Measurements from ENCODE around the gene MGAT5B.
A peak's percentile ranks its signal among the peaks of the same experiment; 100 is the strongest.

MGAT5B gene

DNA sequence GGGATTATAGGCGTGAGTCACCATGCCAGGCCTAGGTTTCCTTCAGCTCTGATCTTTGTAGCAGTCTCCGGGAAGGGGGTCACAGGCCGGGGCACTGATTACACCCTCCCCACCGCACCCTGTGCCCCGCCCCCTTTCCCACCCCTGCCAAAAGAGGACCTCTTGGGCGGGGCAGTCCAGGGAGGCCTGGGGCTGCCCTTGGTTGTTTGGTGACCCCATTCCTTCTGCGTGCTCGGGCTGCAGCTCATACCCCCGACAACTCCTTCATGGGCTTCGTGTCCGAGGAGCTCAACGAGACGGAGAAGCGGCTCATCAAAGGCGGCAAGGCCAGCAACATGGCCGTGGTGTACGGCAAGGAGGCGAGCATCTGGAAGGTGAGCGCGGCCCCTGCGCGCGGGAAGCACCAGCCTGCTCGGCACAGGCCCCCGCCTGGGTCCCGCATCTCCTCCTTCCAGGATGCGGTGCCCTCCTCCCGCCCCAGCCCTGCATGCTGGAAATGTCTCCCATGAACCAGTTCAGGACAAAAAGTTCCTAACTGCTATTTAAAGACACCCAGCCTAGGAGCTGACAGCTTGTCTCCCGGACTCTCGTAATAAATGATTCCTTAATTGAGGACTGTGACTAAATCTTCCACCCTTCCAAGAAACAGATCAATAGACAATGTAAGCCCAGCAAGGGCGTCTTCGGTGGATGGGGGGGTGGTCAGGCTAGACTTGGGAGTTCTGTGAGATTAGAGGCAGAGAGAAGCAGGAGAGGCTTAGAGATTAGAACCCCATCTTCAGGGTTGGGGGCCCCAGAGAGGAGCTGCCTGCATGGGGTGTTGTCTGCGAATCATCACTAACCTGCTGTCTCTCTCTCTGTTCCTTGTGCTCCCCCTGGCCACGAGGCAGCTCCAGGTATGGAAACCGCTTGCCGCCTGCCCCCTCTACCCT, 64.5 kb downstream of the MGAT5B start:
- DNase-seq: no peak

DNA sequence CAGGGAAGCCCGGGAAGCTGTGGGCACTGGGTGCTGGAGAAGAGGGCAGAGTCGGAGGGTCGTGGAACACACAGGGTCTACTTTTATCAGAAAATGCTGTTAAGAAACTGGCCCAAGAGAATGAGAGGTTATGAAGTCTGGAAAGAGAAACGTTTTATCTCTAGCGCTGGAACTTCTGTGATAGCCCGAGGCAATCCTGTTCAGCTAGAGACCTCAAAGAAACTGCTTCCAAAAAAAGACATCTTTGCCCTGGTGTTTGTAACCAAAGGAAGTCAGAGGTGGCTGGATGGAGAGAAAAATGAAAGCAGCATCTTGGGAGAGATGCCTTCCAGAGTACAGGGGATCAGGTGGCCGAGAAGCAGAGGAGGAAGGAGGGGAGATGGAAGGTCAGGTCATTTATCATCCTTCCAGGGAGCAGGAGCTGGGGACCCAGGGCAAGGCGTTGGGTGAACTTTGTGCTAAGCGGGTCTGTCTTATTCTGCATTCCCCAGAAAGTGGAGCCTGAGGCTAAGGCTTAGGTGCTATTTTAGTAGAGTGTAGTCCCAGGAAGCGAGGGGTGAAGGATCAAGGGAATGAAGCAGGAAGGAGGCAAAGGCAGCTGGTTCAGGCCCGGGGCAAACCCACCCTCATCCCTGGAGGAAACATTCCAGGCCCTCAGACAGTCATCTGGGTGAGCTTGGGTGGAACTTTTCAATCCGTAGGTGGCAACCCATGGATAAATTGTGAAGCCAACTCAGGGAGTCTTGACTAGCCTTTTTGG, 66.5 kb downstream of the MGAT5B start:
- DNase-seq: no peak

DNA sequence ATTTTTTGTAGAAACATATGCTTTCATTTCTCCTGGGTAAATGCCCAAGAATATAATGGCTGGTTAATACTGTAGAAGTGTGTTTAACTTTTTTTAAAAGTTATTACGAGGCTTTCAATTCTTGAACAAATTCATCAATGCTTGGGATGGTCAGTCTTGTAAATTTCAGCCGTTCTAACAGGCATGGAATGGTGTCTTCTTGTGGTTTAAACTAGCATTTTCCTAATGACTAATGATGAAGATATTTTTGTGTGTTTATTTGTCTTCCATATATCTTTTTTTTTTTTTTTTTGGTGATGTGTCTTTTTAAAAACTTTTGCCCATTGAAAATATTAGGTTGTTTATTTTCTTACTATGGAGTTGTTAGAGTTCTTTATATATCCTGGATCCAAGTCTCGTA, 67.1 kb downstream of the MGAT5B start:
- DNase-seq: no peak

DNA sequence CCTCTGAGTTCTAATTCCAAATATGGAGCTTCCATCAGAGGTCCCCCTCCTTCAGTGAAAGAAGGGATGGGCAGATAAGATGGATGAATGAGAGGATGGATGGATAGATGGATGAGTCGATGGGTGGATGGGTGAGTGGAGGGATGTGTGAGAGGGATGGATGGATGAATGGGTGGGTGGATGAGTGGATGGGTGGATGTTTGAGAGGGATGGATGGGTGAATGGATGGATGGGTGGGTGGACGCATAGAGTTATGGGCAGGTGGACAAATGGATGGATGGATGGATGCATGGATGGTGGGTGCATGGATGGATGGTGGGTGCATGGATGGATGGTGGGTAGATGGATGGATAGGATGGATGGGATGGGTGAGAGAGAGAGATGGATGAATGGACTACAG, 69.0 kb downstream of the MGAT5B start:
- DNase-seq: no peak

DNA sequence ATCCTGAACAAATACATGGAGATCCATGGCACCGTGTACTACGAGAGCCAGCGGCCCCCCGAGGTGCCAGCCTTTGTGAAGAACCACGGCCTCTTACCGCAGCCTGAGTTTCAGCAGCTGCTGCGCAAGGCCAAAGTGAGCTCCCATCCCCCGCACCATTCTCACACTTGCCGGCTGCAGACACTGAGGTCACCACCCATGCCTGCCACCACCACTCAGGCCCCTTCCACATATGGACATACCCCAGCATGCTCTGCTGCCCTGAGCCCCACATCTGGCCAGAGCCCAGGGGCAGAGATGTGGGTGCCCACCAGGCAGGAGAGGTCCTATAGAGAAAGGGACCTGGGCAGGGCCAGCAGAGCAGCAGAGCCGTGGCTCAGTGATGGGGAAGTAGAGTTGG, 69.8 kb downstream of the MGAT5B start:
- DNase-seq: no peak

DNA sequence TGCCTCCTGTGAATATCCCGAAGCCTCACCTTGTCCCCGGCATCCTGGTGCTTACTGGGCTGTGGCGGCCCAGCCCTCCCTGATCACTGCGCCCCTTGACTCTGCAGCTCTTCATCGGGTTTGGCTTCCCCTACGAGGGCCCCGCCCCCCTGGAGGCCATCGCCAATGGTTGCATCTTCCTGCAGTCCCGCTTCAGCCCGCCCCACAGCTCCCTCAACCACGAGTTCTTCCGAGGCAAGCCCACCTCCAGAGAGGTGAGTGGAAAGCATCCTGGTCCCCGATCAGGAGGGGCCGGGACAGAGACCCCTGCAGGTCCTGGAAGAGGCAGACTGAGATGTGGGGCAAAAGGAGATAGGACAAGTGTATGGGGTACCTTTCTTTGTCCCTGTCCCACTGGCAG, 72.1 kb downstream of the MGAT5B start:
- DNase-seq: no peak

DNA sequence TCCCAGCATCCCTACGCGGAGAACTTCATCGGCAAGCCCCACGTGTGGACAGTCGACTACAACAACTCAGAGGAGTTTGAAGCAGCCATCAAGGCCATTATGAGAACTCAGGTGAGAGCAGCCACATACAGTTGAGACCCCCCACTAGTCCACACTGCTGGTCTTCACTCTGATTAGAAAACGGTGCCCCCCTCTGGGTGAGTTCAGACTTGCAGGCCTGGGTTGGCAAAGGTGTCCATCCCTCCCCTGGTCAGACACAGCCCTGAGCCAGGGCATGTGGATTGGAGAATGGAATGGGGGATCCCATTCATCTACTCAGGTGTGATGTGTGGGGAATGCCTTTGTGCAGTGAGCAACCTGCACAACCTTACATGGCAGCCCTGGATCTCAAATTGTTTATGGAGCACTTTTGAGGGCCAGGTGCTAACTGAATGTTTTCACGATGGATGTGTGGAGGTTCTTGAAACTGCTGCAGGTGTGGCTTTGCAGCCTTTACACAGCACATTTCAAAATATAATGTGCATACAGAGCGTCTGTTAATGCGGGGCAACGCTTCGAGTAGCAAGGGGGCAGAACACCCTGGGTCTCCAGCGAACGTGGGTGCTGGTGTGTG, 72.6 kb downstream of the MGAT5B start:
- no peak for DNase-seq

DNA sequence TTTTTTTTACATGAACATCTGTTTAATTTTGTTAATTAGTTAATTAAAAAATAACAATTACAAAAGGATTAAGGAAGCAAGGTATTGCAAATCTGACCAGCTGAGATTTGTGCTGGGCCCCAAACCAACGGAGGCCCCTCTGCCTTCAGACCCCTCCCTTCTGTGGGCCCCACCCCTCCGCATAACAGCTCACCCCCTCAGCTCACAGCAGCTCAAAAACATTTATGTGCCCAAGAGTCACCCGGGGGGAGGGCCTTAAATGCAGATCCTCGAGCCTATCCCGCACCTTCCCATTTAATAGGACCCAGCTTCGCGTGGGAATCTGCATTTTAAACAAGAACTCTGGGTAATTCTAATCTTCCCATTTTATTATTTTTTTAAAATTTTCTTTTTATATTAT, 75.0 kb downstream of the MGAT5B start:
- DNase-seq: no peak

DNA sequence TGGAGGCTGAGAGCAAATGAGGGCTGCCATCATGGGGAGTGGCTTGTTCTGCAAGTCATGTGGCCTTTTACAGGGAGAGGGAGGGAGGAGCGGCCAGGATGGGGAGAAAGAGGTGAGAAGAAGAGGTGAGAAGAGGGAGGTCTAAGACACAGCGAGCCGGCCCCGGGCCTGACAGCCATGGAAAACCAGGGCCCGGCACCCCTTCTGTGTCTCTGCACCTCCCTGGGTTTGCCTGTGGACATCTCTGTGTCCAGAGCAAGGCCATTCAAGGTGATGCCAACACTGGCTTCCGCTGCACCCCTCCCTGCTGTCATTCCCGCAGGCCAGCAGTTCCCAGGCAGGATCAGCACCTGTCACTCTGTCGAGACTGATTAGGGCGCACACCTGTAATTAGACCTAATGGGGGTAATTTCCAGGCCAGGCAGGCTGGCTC, 75.6 kb downstream of the MGAT5B start:
- DNase-seq: no peak

DNA sequence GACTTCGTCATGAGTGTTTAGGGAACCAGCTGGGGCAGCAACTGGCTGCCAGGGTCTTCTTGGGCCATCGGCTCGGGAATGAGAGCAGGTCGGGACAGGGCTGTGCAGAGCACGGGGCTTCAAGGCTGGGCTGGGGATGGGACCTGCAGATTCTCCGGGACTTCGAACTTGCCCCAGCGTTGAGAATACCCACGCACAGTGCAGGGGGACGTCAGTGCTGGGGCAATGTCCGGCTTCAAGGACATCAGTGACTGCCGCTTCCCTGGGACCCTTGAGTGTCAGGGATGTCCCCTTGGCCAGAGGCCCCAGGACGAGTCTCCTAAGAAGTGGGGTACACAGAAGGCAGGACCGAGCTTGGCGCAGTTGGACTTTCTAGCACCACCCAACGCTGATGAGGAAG, 76.3 kb downstream of the MGAT5B start:
- no peak for DNase-seq

DNA sequence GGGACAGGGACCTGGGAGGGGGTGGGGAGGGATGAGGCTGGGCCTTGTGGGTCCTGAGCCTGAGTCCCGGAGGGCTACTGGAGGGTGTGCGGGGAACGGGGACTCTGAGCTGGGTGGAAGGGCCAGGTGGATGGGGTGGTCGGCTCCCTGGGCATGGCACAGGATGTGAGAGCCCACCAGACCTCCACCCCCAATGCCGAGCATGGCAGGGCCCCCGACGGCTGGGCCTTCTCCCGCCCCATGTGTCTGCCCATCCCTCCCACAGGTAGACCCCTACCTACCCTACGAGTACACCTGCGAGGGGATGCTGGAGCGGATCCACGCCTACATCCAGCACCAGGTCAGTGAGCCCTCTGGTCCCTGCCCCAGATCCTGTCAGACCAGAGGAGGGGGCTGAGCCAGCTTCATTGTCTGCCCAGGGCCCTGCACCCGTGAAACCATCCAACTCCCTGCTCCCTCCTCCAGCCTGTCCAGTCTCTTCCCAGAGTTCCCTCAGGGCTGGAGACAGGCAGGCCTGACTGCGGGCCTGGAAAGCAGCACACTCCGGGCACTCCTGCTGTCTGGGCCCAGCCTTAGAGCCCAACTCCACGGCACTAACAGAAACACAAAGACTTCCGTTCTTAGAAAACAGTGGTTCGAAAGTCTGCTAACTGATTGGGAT, 78.0 kb downstream of the MGAT5B start:
- DNase-seq: no peak

DNA sequence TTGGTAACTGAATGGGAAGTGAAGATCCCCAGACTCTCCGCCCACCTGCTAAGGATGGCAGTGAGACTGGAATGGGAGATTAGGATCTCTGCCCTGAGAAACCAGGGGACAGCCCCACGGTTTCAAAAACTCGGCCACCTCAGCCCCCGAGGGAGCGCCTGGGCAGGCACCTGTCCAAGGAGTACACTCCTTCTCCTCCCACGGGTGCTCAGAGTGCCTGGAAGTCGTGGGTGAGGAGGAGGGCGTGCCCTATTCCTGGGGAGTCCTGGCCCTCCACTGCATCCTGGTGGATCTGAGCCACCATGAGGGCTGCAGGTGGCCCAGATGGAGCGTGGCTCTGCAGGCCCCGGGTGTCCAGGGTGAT, 78.5 kb downstream of the MGAT5B start:
- no peak for DNase-seq

DNA sequence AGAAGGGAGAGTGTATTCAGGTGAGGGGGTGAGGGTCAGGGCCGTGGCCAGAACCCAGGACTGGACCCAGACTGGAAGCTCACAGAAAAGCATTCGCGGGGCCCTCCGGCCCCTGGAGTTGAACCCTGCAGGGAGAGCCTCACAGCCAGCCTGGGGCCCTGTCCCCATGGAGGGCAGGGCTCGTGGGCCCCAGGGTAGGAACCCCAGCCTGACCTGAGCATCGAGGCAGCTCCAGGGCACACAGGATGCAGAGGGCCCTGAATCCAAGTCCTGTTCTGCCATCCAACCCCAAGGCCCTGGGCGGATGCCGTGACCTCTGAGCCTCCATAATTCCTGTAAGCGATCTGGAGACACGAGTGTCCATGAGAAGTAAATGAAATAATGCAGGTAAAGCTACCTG, 79.1 kb downstream of the MGAT5B start:
- no peak for DNase-seq

DNA sequence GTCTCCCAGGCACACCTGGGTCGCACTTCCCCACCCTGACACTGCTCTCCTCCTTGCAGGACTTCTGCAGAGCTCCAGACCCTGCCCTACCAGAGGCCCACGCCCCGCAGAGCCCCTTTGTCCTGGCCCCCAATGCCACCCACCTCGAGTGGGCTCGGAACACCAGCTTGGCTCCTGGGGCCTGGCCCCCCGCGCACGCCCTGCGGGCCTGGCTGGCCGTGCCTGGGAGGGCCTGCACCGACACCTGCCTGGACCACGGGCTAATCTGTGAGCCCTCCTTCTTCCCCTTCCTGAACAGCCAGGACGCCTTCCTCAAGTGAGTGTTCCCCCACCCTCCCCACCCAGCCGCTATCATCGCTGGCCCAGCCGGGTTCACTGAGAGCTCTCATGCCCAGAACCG, 79.6 kb downstream of the MGAT5B start:
- no peak for DNase-seq

DNA sequence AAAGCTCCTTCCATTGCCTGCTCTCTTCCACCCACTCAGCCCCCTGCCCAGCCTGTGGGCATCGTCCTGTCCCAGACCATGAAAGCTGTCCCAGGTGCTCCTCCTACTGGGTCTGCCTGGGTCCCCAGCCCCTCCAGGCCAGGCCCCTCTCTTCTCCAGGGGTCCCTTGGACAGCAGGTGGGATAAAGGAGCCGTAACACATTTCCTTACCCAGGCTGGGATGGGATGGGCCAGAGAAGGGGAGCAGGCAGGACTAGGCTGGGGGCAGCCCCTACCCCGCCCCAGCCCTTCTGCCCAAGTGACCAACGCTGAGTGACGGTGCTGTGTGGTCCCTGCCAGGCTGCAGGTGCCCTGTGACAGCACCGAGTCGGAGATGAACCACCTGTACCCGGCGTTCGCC, 80.1 kb downstream of the MGAT5B start:
- no peak for DNase-seq

DNA sequence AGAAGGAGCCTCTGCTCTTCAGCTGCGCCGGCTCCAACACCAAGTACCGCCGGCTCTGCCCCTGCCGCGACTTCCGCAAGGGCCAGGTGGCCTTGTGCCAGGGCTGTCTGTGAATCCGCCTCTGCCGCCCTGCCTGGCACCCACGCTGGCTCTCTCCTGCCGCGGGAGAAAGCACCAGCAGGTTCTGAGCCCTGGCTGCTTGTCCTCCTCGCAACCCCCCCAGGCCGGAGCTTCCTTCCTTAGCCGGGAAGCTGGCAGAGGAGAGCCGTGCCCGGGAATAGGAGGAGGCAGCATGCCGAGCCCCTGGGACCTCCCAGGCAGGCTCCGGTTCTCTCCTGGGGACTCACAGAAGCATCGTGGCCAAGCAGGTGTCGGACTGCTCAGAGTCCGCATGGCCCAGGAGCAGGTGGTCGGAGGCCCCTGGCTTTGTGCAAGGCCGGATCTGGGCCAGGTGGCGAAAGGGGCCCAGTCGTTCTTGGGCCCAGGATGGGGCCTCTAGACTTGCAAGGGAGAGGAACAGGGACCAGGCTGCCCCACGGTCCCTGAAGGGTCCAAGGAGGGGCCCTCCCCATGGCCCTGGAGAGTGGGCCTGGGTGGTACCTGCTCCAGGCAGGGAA, 80.6 kb downstream of the MGAT5B start:
- no peak for DNase-seq

DNA sequence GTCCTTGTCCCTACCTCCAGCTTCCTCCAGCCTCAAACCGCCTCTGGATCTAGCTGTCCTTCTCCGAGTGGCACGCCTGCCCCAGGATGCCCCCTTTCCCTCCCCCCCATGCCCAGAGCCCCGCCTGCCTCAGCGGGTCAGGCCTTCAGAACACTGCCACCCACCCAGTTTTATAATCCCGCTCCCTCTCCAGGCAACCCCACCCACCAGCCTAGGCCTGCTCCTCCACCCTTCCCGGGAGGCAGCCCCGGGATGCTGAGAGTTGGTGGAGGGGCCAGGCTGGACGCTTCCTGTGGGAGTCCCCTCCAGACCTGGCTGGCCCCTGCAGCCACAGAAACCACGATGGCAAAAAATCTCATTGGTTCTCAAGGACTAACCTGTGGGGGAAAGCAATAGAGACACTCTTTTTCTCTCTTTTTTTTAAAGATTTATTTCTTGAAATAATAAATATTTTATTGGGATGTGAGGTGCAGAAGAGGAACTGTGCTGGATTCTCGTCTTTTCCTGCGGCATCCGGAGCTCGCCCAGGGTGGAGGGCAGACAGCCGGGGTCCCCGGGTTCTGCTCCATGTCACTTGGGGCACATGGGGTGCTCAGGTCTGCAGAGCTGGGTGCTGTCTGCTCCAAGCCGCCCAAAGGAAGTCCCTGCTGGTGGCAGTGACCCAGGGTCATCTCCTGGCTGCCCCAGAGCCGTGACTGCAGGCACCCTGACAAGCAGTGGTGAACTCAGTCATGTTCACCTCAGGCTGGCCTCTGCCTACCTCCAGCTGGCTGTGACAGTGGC, 81.9 kb downstream of the MGAT5B start:
- DNase-seq: no peak

DNA sequence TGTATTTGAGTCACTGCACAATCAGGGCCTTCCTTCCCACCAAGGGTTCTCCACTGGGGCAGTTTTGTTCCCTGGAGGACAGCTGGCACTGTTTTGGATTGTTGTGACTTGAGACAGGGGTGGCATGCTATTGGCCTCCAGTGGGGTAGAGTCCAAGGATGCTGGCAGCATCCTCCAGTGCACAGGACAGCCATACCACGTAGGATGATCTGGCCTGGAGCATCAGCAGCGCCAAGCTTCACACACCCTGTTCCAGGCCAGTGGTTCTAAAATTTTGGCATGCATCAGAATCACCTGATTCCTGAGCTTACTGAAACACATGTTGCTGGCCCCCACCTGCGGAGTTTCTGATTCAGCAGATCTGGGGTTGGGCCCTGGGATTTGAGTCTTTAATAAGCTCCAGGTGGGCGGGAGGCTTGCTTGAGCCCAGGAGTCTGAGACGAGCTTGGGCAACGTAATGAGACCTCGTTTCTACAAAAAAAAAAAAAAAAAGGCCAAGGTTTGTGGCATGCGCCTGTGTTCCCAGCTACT, 83.2 kb downstream of the MGAT5B start:
- no peak for DNase-seq

DNA sequence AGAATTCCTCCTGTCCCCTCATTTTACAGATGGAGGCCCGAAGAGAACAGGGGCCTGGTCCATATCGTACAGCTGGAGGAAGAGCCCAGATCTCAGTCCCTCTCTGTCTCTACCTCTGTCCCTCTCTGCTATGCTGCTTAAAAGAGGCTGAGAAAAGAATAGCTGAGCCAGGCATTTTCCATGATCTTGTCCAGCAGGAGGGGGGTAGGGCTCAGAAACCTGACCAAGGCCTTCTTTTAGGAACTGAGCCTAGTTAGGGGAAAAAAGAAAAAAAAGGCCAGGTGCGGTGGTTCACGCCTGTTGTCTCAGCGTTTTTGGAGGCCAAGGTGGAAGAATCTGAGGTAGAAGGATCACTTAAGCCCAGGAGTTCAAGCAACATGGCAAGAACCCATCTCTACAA, 84.2 kb downstream of the MGAT5B start:
- no peak for DNase-seq

DNA sequence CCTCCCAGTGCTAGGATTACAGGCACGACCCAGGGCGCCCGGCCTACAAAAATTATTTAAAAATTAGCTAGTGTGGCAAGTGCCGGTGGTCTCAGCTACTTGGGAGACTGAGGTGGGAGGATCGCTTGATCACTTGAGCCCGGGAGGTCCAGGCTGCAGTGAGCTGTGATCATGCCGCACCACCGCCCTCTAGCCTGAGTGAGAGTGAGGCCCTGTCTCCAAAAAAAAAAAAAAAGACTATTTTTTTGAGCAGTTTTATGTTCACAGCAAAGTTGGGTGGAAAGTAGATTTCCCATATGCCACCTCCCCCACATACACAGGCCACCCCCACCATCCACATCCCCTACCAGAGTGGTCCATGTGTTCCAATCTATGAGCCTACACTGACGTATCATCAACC, 84.9 kb downstream of the MGAT5B start:
- no peak for DNase-seq

DNA sequence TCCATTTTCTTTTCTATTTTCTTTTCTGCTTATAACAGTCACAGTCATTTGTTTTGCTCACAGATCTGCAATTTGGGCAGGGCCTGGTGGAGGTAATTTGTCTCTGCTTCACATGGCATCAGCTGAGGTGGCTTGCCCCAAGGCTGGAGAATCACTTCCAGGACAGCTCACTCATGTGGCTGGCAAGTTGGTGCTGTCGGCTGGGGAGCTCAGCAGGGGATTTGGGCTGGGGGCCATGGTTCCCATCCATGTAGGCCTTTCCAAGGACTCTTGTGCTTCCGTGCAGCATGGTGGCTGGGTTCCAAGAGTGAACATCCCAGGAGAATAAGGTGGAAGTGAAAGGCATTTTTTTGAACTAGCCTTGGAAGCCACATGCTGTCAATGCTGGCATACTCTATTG, 85.7 kb downstream of the MGAT5B start:
- peak; percentile 85 for DNase-seq

DNA sequence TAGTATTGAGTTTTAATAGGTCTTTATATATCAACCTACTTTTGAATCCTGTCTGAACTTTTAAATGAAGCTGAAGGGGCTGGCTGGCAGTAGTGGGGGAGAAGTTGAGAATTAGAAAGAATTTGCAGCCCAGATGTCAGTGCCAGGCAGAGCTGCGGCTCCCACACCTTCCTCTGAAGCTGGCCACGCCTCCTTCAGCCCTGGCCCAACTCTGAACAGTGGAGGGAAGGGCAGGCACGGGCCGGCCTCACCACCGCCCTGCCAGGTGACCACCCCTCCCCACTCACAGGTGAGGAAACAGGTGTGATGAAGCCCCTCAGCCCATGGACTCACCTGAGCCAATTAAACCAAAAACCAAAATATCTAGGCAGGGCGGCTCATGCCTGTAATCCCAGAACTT, 87.0 kb downstream of the MGAT5B start:
- DNase-seq: no peak
